H1 (cell line): Measurements from ENCODE around the gene MRM3. TPM values are rescaled to one million over a fixed set of nuclear protein-coding genes. Genes with fewer than 3 reads are reported as not detected.

Experiments
- CTCF ChIA-PET: fragments of 300-600 bp; sonication (Branson Sonifier 250); formaldehyde crosslinking; loops from one replicate; lab custom pipeline; 2021; ENCODE audit not compliant: partially characterized antibody; lab: Charles Lee
- POLR2A ChIA-PET: fragments of 300-600 bp; sonication (Branson Sonifier 250); formaldehyde crosslinking; loops from one replicate; lab custom pipeline; 2021; ENCODE audit warnings: inconsistent platforms; ENCODE audit not compliant: partially characterized antibody; lab: Charles Lee
- DNase-seq, 2 experiments: peaks; one replicate each; pipeline versions ENCODE4 v3.0.0 to v3.0.0-alpha.2; 2010 to 2022; ENCODE audit warnings: low spot score in 2 of 2, low read depth in 1 of 2, mixed read lengths in 1 of 2
- FAIRE-seq: peaks from 2 replicates; lab custom pipeline; 2011; peaks lifted over from hg19 to GRCh38; lab: Jason Lieb, UNC
- H2AFZ ChIP-seq: 2 replicates; pipeline ENCODE4 v1.8.1; 2012; ENCODE audit warnings: low read length, inconsistent platforms
- H2AK5ac ChIP-seq: 2 replicates; pipeline ENCODE4 v1.6.1; 2013; ENCODE audit warnings: low read depth, low read length
- H2BK120ac ChIP-seq: replicated peaks from 2 replicates; pipeline ENCODE3; 2013; ENCODE audit warnings: low read depth, low read length, inconsistent platforms
- H2BK12ac ChIP-seq: 2 replicates; pipeline ENCODE4 v1.6.1; 2013; ENCODE audit warnings: low read depth, low read length
- H2BK15ac ChIP-seq: 2 replicates; pipeline ENCODE4 v1.6.1; 2013; ENCODE audit warnings: low read length
- H2BK20ac ChIP-seq: 2 replicates; pipeline ENCODE4 v1.6.1; 2013; ENCODE audit warnings: low read length
- H2BK5ac ChIP-seq: 2 replicates; pipeline ENCODE4 v1.6.1; 2013; ENCODE audit warnings: low read depth, low read length
- H3K14ac ChIP-seq: 2 replicates; pipeline ENCODE4 v1.6.1; 2013; ENCODE audit warnings: inconsistent platforms; ENCODE audit not compliant: insufficient read length
- H3K18ac ChIP-seq: 2 replicates; pipeline ENCODE4 v1.6.1; 2013; ENCODE audit warnings: low read length; ENCODE audit errors: extremely low read depth
- H3K23ac ChIP-seq: 2 replicates; pipeline ENCODE4 v1.6.1; 2013; ENCODE audit warnings: inconsistent platforms; ENCODE audit not compliant: insufficient read length
- H3K23me2 ChIP-seq: 2 replicates; pipeline ENCODE4 v1.6.1; 2013; ENCODE audit warnings: low read depth, low read length
- H3K27ac ChIP-seq: 2 replicates; pipeline ENCODE4 v1.6.1; 2011; ENCODE audit warnings: low read depth, low read length, inconsistent platforms
- H3K27me3 ChIP-seq, 4 experiments: replicated peaks in 1 of 4; 1 replicate in 1 of 4; 2 replicates in 3 of 4; pipeline versions ENCODE4 v1.6.1 to v1.8.1; 2011 to 2013; ENCODE audit warnings: low read length in 3 of 4, mild to moderate bottlenecking in 3 of 4, inconsistent platforms in 2 of 4, mixed read lengths in 2 of 4, moderate library complexity in 1 of 4; ENCODE audit not compliant: control insufficient read depth in 3 of 4, insufficient read depth in 3 of 4; ENCODE audit errors: extremely low read depth in 1 of 4
- H3K36me3 ChIP-seq, 4 experiments: 2 replicates each; pipeline versions ENCODE4 v1.6.1 to v1.8.1; 2011 to 2013; ENCODE audit warnings: mild to moderate bottlenecking in 4 of 4, low read length in 3 of 4, moderate library complexity in 2 of 4, control low read depth in 1 of 4, inconsistent platforms in 1 of 4; ENCODE audit not compliant: insufficient read depth in 4 of 4, control insufficient read depth in 2 of 4
- H3K4ac ChIP-seq: replicated peaks from 2 replicates; pipeline ENCODE3; 2013; ENCODE audit warnings: low read length, low read depth, mixed read lengths, inconsistent platforms; ENCODE audit not compliant: insufficient read length
- H3K4me1 ChIP-seq, 4 experiments: replicated peaks in 1 of 4; 1 replicate in 1 of 4; 2 replicates in 3 of 4; pipeline versions ENCODE4 v1.6.1 to v1.8.1; 2011 to 2013; ENCODE audit warnings: low read length in 3 of 4, inconsistent platforms in 2 of 4, mixed read lengths in 1 of 4; ENCODE audit not compliant: insufficient read depth in 4 of 4, control insufficient read depth in 3 of 4
- H3K4me2 ChIP-seq, 2 experiments: 2 replicates each; pipeline versions ENCODE4 v1.6.1 to v1.8.1; 2011 to 2013; ENCODE audit warnings: low read depth in 2 of 2, low read length in 2 of 2, control low read depth in 1 of 2, inconsistent platforms in 1 of 2, mild to moderate bottlenecking in 1 of 2; ENCODE audit not compliant: insufficient read depth in 1 of 2
- H3K4me3 ChIP-seq, 4 experiments: fragments of 200-600, 300-600 bp in 1 of 4; sonication (generic), shearing (Covaris generic), sonication (Bioruptor Twin) in 1 of 4; 2 replicates each; pipeline versions ENCODE4 v1.5.1 to v1.8.1; 2011 to 2016; ENCODE audit warnings: low read length in 4 of 4, low read depth in 3 of 4, control low read depth in 2 of 4, inconsistent platforms in 2 of 4, mild to moderate bottlenecking in 2 of 4, mixed read lengths in 1 of 4, moderate library complexity in 1 of 4; ENCODE audit not compliant: insufficient read depth in 2 of 4; ENCODE audit errors: extremely low read depth in 1 of 4
- H3K56ac ChIP-seq: replicated peaks from 2 replicates; pipeline ENCODE3; 2013; ENCODE audit warnings: low read depth, mild to moderate bottlenecking, mixed read lengths, low read length, inconsistent platforms; ENCODE audit not compliant: insufficient read length
- H3K79me1 ChIP-seq: 2 replicates; pipeline ENCODE4 v1.6.1; 2013; ENCODE audit warnings: low read depth, low read length, control low read depth
- H3K79me2 ChIP-seq, 2 experiments: 2 replicates each; pipeline versions ENCODE4 v1.6.1 to v1.8.1; 2012 to 2013; ENCODE audit warnings: low read length in 2 of 2, mild to moderate bottlenecking in 2 of 2, inconsistent platforms in 1 of 2; ENCODE audit not compliant: insufficient read depth in 2 of 2, control insufficient read depth in 1 of 2
- H3K9ac ChIP-seq, 4 experiments: replicated peaks in 1 of 4; 1 replicate in 1 of 4; 2 replicates in 3 of 4; pipeline versions ENCODE4 v1.6.1 to v1.8.1; 2011 to 2013; ENCODE audit warnings: low read depth in 3 of 4, low read length in 3 of 4, control low read depth in 2 of 4, mild to moderate bottlenecking in 2 of 4, moderate library complexity in 2 of 4, inconsistent platforms in 1 of 4; ENCODE audit errors: extremely low read depth in 1 of 4
- H3K9me3 ChIP-seq, 2 experiments: 2 replicates each; pipeline versions ENCODE4 v1.6.1 to v1.8.1; 2012 to 2013; ENCODE audit warnings: mild to moderate bottlenecking in 2 of 2, moderate library complexity in 2 of 2, control low read depth in 1 of 2, inconsistent platforms in 1 of 2, low read depth in 1 of 2, low read length in 1 of 2, mixed read lengths in 1 of 2; ENCODE audit not compliant: insufficient read depth in 2 of 2
- H4K20me1 ChIP-seq, 2 experiments: replicated peaks in 1 of 2; 2 replicates each; pipeline versions ENCODE3 to v1.8.1; 2011 to 2013; ENCODE audit warnings: inconsistent platforms in 2 of 2, low read length in 2 of 2, mild to moderate bottlenecking in 1 of 2; ENCODE audit not compliant: insufficient read depth in 2 of 2, control insufficient read depth in 1 of 2
- H4K5ac ChIP-seq: 2 replicates; pipeline ENCODE4 v1.6.1; 2013; ENCODE audit warnings: low read length, low read depth, mixed read lengths, inconsistent platforms; ENCODE audit not compliant: insufficient read length
- H4K8ac ChIP-seq: 2 replicates; pipeline ENCODE4 v1.8.0; 2013; ENCODE audit warnings: mild to moderate bottlenecking, moderate library complexity, low read length, inconsistent platforms; ENCODE audit not compliant: insufficient read depth; ENCODE audit errors: extremely low read depth
- H4K91ac ChIP-seq: replicated peaks from 2 replicates; pipeline ENCODE3; 2013; ENCODE audit warnings: low read length, mixed read lengths, inconsistent platforms; ENCODE audit not compliant: insufficient read length
- CTBP2 ChIP-seq: IDR thresholded peaks from 2 replicates; pipeline ENCODE4 v1.7.0; 2011; ENCODE audit warnings: borderline replicate concordance, mild to moderate bottlenecking, moderate library complexity, mixed read lengths, low read length; ENCODE audit not compliant: insufficient read depth, insufficient read length
- KDM4A ChIP-seq: IDR thresholded peaks from one replicate; pipeline ENCODE4 v1.7.1; 2012; ENCODE audit warnings: low read depth, mild to moderate bottlenecking, moderate library complexity, low read length, inconsistent platforms; ENCODE audit not compliant: severe bottlenecking
- SIN3A ChIP-seq, 2 experiments: IDR thresholded peaks in 1 of 2; conservative IDR thresholded peaks in 1 of 2; 2 replicates each; pipeline ENCODE4 v1.6.1; 2011 to 2012; ENCODE audit warnings: low read length in 2 of 2, improper control_type of control experiment in 1 of 2, low read depth in 1 of 2, mild to moderate bottlenecking in 1 of 2
- WGBS, 2 experiments: shearing (Covaris generic) in 1 of 2; methylation state at CpG; one replicate each; pipeline versions ENCODE4 v1.1.6 to v1.1.7; 2013 to 2015; ENCODE audit warnings: low lambda C conversion rate in 2 of 2, mixed read lengths in 2 of 2, inconsistent platforms in 1 of 2, low coverage in 1 of 2, missing lambda C conversion rate in 1 of 2; ENCODE audit not compliant: insufficient replicate concordance in 2 of 2, insufficient coverage in 1 of 2, insufficient read length in 1 of 2; ENCODE audit errors: extremely low coverage in 1 of 2, missing lambda C conversion rate in 1 of 2; 5-methylcytosine and 5-hydroxymethylcytosine counted together
- polyA plus RNA-seq, 7 experiments: library from polyadenylated mRNA; depleted of rRNA in 3 of 7; stranded (reverse) in 5 of 7; unstranded in 2 of 7; fragments of >200 nt in 5 of 7; fragments of 200-250 nt in 2 of 7; gene quantifications; 1 replicate in 5 of 7; 2 replicates in 1 of 7; 4 replicates in 1 of 7; pipeline versions ENCODE4 v1.2.1 to v1.2.3, GENCODE V29; 2011 to 2013; ENCODE audit warnings: missing spikeins in 2 of 7, mixed read lengths in 2 of 7
- total RNA-seq: library from RNA; stranded (reverse); fragmentation: NEBNext Ultra II Directional; extraction: Animal tissue kit (Norgen Biotek cat#: 25700); gene quantifications from 2 replicates; pipeline ENCODE4 v1.2.1, GENCODE V29; 2021

MRM3 gene
- total and polyA plus RNA-seq, 2 of the 8 experiments (the other 6 are each of a cell fraction or from before 2014, with no cell fraction given), result 10.1 to 20.8 TPM

GRCh38 chr17:825216-825615 lies 43.1 kb downstream of the MRM3 start:
- Histone ChIP-seq H2BK15ac (no peak overlapping the region), H4K20me1 (peaks cover 2% of the 10 kb centered on the region in 2 experiments), H4K91ac (no peak overlapping the region), H2BK20ac (no peak overlapping the region), H3K4ac (no peak overlapping the region), H3K79me2 (peaks cover 0 to 8% of the 10 kb centered on the region in 2 experiments; a peak in 1 of 4 replicates), H4K8ac (no peak overlapping the region), H2BK120ac (no peak overlapping the region), H3K27ac (no peak overlapping the region), H3K9ac (no peak overlapping the region), H4K5ac (no peak overlapping the region), H3K79me1 (no peaks in the 10 kb centered on the region), H3K36me3 (peaks cover 5 to 10% (median 8%) of the 10 kb centered on the region in 4 experiments; a peak in 6 of 8 replicates), H2AK5ac (no peak overlapping the region), H3K14ac (no peak overlapping the region), H2BK12ac (no peak overlapping the region), H3K23ac (no peak overlapping the region), H3K23me2 (no peaks in the 10 kb centered on the region), H3K27me3 (no peaks in the 10 kb centered on the region), H2AFZ (no peak overlapping the region), H3K4me3 (no peak overlapping the region), H3K18ac (no peak overlapping the region), H3K56ac (no peak overlapping the region), H3K9me3 (no peaks in the 10 kb centered on the region), H2BK5ac (no peak overlapping the region), H3K4me2 (no peak overlapping the region), H3K4me1 (no peaks in the 10 kb centered on the region; a peak in 1 of 7 replicates)
- FAIRE-seq (no peak), DNase-seq (no peak)
- TF ChIP-seq CTBP2, result no peak
- TF ChIP-seq SIN3A (conservative IDR thresholded peaks at IDR 0.05 in 1 of 2, IDR thresholded peaks at IDR 0.05 in 1 of 2; ENCODE audit: low read depth in 1 of 2, low read length in 2 of 2), result no peak
- TF ChIP-seq KDM4A, result no peak
- ChIA-PET POLR2A (interaction anchor here (1.3 kb wide), 1 partner anchor 155 kb away, joined by 4 read pairs; the partner anchor contains the start of gene NXN), CTCF (interaction anchor here (0.9 to 1.6 kb wide), 4 partner anchors 30 to 174 kb away, joined by 3 to 5 read pairs (median 4); no protein-coding TSS in a partner anchor)
- 92% methylated on average over 16 of the region's 17 CpGs; no CpG with 5 or more reads in 1 of the 2 experiments for WGBS, 2 experiments
